ENCODE measurements around the gene MVB12B. TPM values are rescaled to one million over a fixed set of nuclear protein-coding genes. Genes with fewer than 3 reads are reported as not detected.

MVB12B gene
- total and polyA plus RNA-seq, 8 donors: 2.3 to 21.9 (median 6.4) TPM

- no peak overlapping the region for H3K4me3 ChIP-seq
- no peak for TF ChIP-seq POLR2AphosphoS5 (IDR thresholded peaks at IDR 0.05)
- TF ChIP-seq POLR2A (IDR thresholded peaks at IDR 0.05): no peak
- TF ChIP-seq CTCF (IDR thresholded peaks at IDR 0.05): no peak
- no peak for TF ChIP-seq EP300 (IDR thresholded peaks at IDR 0.05)
- DNase-seq: no peak
- WGBS, 5 donors: 59 to 73% (median 67%) methylated on average over 18 to 19 of the region's 19 CpGs
- no peak overlapping the region for H3K27ac ChIP-seq
- H3K36me3 ChIP-seq: no peaks in the 10 kb centered on the region
- peaks cover 0 to 24% (median 9%) of the 10 kb centered on the region in 3 donors for H3K27me3 ChIP-seq
- intact Hi-C loops (cut with DNase I; ENCODE audit: low total_unique reads): no loop called here
- peaks cover 0 to 9% (median 0%) of the 10 kb centered on the region in 4 donors for H3K4me1 ChIP-seq
- H3K9me3 ChIP-seq: no peaks in the 10 kb centered on the region
Observed at GRCh38 chr9:126526218-126527108, 199.8 kb downstream of the MVB12B start.

- no peak for TF ChIP-seq CTCF (IDR thresholded peaks at IDR 0.05)
- no peak for TF ChIP-seq POLR2A (IDR thresholded peaks at IDR 0.05)
- TF ChIP-seq POLR2AphosphoS5 (IDR thresholded peaks at IDR 0.05): no peak
- TF ChIP-seq EP300 (IDR thresholded peaks at IDR 0.05): no peak
- H3K36me3 ChIP-seq: no peaks in the 10 kb centered on the region
- H3K4me1 ChIP-seq: peaks cover 0 to 17% (median 0%) of the 10 kb centered on the region in 4 donors
- intact Hi-C loops (cut with DNase I; ENCODE audit: low total_unique reads): no loop called here
- DNase-seq: no peak
- 80 to 87% (median 87%) methylated on average over 19 to 20 of the region's 20 CpGs for WGBS, 5 donors
- H3K9me3 ChIP-seq: no peaks in the 10 kb centered on the region
- peaks cover 0 to 20% (median 1%) of the 10 kb centered on the region in 3 donors for H3K27me3 ChIP-seq
- H3K27ac ChIP-seq: no peak overlapping the region
- no peak overlapping the region for H3K4me3 ChIP-seq
Observed at GRCh38 chr9:126527109-126527825, 200.6 kb downstream of the MVB12B start.

GRCh38 chr9:126528111-126528510 is 201.5 kb downstream of the MVB12B start:
- intact Hi-C loops (cut with DNase I; ENCODE audit: low total_unique reads): no loop called here
- no peaks in the 10 kb centered on the region for H3K9me3 ChIP-seq
- 86 to 93% (median 91%) methylated on average over 9 to 14 of the region's 14 CpGs for WGBS, 5 donors
- no peak for TF ChIP-seq POLR2A (IDR thresholded peaks at IDR 0.05)
- TF ChIP-seq POLR2AphosphoS5 (IDR thresholded peaks at IDR 0.05): no peak
- no peak for TF ChIP-seq CTCF (IDR thresholded peaks at IDR 0.05)
- TF ChIP-seq EP300 (IDR thresholded peaks at IDR 0.05): no peak
- peaks cover 0 to 19% (median 0%) of the 10 kb centered on the region in 3 donors for H3K27me3 ChIP-seq
- peaks cover 0 to 15% (median 0%) of the 10 kb centered on the region in 4 donors for H3K4me1 ChIP-seq
- no peak overlapping the region for H3K27ac ChIP-seq
- no peaks in the 10 kb centered on the region for H3K36me3 ChIP-seq
- H3K4me3 ChIP-seq: no peak overlapping the region
- no peak for DNase-seq

- no peak overlapping the region for H3K4me3 ChIP-seq
- no peaks in the 10 kb centered on the region for H3K9me3 ChIP-seq
- no peak for DNase-seq
- no peak overlapping the region for H3K27ac ChIP-seq
- TF ChIP-seq POLR2A (IDR thresholded peaks at IDR 0.05): no peak
- no peak for TF ChIP-seq CTCF (IDR thresholded peaks at IDR 0.05)
- no peak for TF ChIP-seq EP300 (IDR thresholded peaks at IDR 0.05)
- no peak for TF ChIP-seq POLR2AphosphoS5 (IDR thresholded peaks at IDR 0.05)
- peaks cover 0 to 27% (median 0%) of the 10 kb centered on the region in 3 donors for H3K27me3 ChIP-seq
- no peaks in the 10 kb centered on the region for H3K36me3 ChIP-seq
- peaks cover 0 to 14% (median 0%) of the 10 kb centered on the region in 4 donors for H3K4me1 ChIP-seq
- 88 to 98% (median 94%) methylated on average over 10 of the region's 10 CpGs for WGBS, 5 donors
- intact Hi-C loops (cut with DNase I; ENCODE audit: low total_unique reads): no loop called here
Observed at GRCh38 chr9:126528915-126529314, 202.3 kb downstream of the MVB12B start.
